SH-SY5Y (cell line): ENCODE measurements around the gene IPO13.

ENCODE experiments used
- GATA2 ChIP-seq: IDR thresholded peaks from 2 replicates; pipeline ENCODE4 v1.6.1; 2011; ENCODE audit warnings: mild to moderate bottlenecking, low read depth, low read length
- GATA3 ChIP-seq: IDR thresholded peaks from 2 replicates; pipeline ENCODE4 v1.6.1; 2011; ENCODE audit warnings: low read depth, mild to moderate bottlenecking, low read length, moderate library complexity

- no peak for TF ChIP-seq GATA3
- no peak for TF ChIP-seq GATA2
These were observed 17.1 kb downstream of the IPO13 start for GRCh38 chr1:43963890-43964289.
